ENCODE data around the gene NUDT8. TPM values are rescaled to one million over a fixed set of nuclear protein-coding genes. Genes with fewer than 3 reads are reported as not detected.

NUDT8 gene
- total RNA-seq, 1 donor from 2014 or later = 3.0 TPM

- FAIRE-seq (no peak), DNase-seq (ENCODE audit: low read depth) (no peak)
- Histone ChIP-seq H3K4me2 (ENCODE audit: low read length) (no peak overlapping the region), H3K27ac (ENCODE audit: low read depth, low read length) (no peak overlapping the region), H3K4me1 (ENCODE audit: insufficient read depth, low read length) (peaks cover 8% of the 10 kb centered on the region), H3K27me3 (ENCODE audit: insufficient read depth, low read length) (no peaks in the 10 kb centered on the region), H3K9ac (ENCODE audit: low read length) (no peak overlapping the region), H2AFZ (ENCODE audit: low read depth, low read length) (no peak overlapping the region), H3K4me3 (ENCODE audit: insufficient read depth, low read depth, low read length) (no peak overlapping the region), H3K9me3 (ENCODE audit: insufficient read depth, low read depth, low read length) (no peaks in the 10 kb centered on the region), H3K36me3 (ENCODE audit: insufficient read depth, low read length) (no peaks in the 10 kb centered on the region), H4K20me1 (ENCODE audit: insufficient read depth, low read length) (no peaks in the 10 kb centered on the region), H3K79me2 (ENCODE audit: insufficient read depth, low read length) (no peaks in the 10 kb centered on the region)
- no peak overlapping the region for H3K27ac Mint-ChIP-seq (ENCODE audit: unreplicated experiment)
- no peaks in the 10 kb centered on the region for H3K4me1 Mint-ChIP-seq (ENCODE audit: low read depth, unreplicated experiment)
- TF ChIP-seq EZH2 (IDR thresholded peaks at IDR 0.05; ENCODE audit: insufficient read depth, low read length) = no peak
- TF ChIP-seq, protein P1, sequence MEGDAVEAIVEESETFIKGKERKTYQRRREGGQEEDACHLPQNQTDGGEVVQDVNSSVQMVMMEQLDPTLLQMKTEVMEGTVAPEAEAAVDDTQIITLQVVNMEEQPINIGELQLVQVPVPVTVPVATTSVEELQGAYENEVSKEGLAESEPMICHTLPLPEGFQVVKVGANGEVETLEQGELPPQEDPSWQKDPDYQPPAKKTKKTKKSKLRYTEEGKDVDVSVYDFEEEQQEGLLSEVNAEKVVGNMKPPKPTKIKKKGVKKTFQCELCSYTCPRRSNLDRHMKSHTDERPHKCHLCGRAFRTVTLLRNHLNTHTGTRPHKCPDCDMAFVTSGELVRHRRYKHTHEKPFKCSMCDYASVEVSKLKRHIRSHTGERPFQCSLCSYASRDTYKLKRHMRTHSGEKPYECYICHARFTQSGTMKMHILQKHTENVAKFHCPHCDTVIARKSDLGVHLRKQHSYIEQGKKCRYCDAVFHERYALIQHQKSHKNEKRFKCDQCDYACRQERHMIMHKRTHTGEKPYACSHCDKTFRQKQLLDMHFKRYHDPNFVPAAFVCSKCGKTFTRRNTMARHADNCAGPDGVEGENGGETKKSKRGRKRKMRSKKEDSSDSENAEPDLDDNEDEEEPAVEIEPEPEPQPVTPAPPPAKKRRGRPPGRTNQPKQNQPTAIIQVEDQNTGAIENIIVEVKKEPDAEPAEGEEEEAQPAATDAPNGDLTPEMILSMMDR (IDR thresholded peaks at IDR 0.05; ENCODE audit: insufficient read depth, low read depth, low read length) = no peak
- H3K9me3 Mint-ChIP-seq (ENCODE audit: unreplicated experiment) = no peaks in the 10 kb centered on the region
- H3K4me3 Mint-ChIP-seq (ENCODE audit: unreplicated experiment) = peak overlapping the region; percentile 75
- peaks cover 8% of the 10 kb centered on the region for H3K27me3 Mint-ChIP-seq (ENCODE audit: low read depth, unreplicated experiment)
- H3K36me3 Mint-ChIP-seq (ENCODE audit: low read depth, unreplicated experiment) = peaks cover under 1% of the 10 kb centered on the region
Measured at GRCh38 chr11:67631853-67632174, 2.1 kb upstream of the NUDT8 start.

DNA sequence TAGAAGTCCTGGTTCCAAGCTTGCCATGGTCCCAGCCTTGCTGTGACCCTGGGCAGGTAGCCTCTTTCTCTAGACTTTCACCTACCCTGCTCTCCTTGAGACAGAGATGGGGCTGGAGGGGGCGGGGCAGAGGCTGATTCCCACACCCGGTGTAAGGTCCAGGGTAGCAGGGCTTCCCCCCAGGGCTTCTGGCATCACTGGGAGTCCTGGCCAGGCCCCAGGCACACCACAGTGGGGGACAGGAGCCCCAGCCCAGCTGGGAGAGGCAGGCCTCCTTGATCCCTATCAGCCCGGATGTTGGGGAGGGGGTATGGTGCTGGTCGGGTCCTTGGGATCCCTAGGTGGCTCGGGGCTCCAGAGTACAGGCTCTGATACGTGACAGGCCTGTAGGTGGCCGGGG, 1.7 kb upstream of the NUDT8 start:
- Histone ChIP-seq H3K27ac (ENCODE audit: low read depth, low read length) (no peak overlapping the region), H4K20me1 (ENCODE audit: insufficient read depth, low read length) (no peaks in the 10 kb centered on the region), H3K9me3 (ENCODE audit: insufficient read depth, low read depth, low read length) (no peaks in the 10 kb centered on the region), H3K4me3 (ENCODE audit: insufficient read depth, low read depth, low read length) (no peak overlapping the region), H3K4me2 (ENCODE audit: low read length) (no peak overlapping the region), H3K79me2 (ENCODE audit: insufficient read depth, low read length) (no peaks in the 10 kb centered on the region), H2AFZ (ENCODE audit: low read depth, low read length) (no peak overlapping the region), H3K27me3 (ENCODE audit: insufficient read depth, low read length) (no peaks in the 10 kb centered on the region), H3K4me1 (ENCODE audit: insufficient read depth, low read length) (peaks cover 8% of the 10 kb centered on the region), H3K9ac (ENCODE audit: low read length) (no peak overlapping the region), H3K36me3 (ENCODE audit: insufficient read depth, low read length) (no peaks in the 10 kb centered on the region)
- no peak overlapping the region for H3K4me3 Mint-ChIP-seq (ENCODE audit: unreplicated experiment)
- H3K27ac Mint-ChIP-seq (ENCODE audit: unreplicated experiment) = no peak overlapping the region
- DNase-seq (ENCODE audit: low read depth) (no peak), FAIRE-seq (no peak)
- peaks cover 3% of the 10 kb centered on the region for H3K36me3 Mint-ChIP-seq (ENCODE audit: low read depth, unreplicated experiment)
- no peaks in the 10 kb centered on the region for H3K9me3 Mint-ChIP-seq (ENCODE audit: unreplicated experiment)
- H3K27me3 Mint-ChIP-seq (ENCODE audit: low read depth, unreplicated experiment) = peaks cover 8% of the 10 kb centered on the region
- no peaks in the 10 kb centered on the region for H3K4me1 Mint-ChIP-seq (ENCODE audit: low read depth, unreplicated experiment)
- TF ChIP-seq EZH2 (IDR thresholded peaks at IDR 0.05; ENCODE audit: insufficient read depth, low read length) = no peak
- TF ChIP-seq, protein P1 (IDR thresholded peaks at IDR 0.05; ENCODE audit: insufficient read depth, low read depth, low read length) = no peak

DNA sequence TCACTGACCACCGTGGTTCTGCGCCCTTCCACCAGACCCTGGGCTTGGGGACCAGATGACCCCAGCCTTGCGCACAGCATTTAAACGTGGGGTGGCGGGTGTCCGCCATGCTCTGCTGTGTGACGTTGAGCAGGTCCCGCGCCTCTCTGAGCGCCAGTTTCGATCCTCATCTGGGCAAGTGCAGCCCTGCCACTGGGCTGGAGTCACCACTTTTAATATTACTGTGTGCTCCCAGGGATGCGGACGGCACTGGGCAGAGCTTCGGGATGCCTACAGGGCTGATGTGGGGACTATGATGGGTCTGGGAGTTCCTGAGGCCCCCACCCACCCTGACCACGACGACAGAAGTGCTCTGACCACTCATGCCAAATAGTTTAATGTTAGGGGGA, 1.2 kb upstream of the NUDT8 start:
- H3K9ac ChIP-seq (ENCODE audit: low read length) = peak overlapping the region; percentile 71
- H3K4me3 ChIP-seq (ENCODE audit: insufficient read depth, low read depth, low read length) = peak overlapping the region; percentile 71
- H3K36me3 Mint-ChIP-seq (ENCODE audit: low read depth, unreplicated experiment) = peaks cover 3% of the 10 kb centered on the region
- H3K9me3 Mint-ChIP-seq (ENCODE audit: unreplicated experiment) = no peaks in the 10 kb centered on the region
- no peaks in the 10 kb centered on the region for H3K27me3 ChIP-seq (ENCODE audit: insufficient read depth, low read length)
- H3K4me3 Mint-ChIP-seq (ENCODE audit: unreplicated experiment) = peak overlapping the region; percentile 88
- no peaks in the 10 kb centered on the region for H3K9me3 ChIP-seq (ENCODE audit: insufficient read depth, low read depth, low read length)
- peak overlapping the region; percentile 96 for H3K4me2 ChIP-seq (ENCODE audit: low read length)
- H3K27me3 Mint-ChIP-seq (ENCODE audit: low read depth, unreplicated experiment) = peaks cover 8% of the 10 kb centered on the region
- no peaks in the 10 kb centered on the region for H4K20me1 ChIP-seq (ENCODE audit: insufficient read depth, low read length)
- DNase-seq (ENCODE audit: low read depth) (no peak), FAIRE-seq (no peak)
- H3K27ac Mint-ChIP-seq (ENCODE audit: unreplicated experiment) = peak overlapping the region; percentile 89
- TF ChIP-seq EZH2 (IDR thresholded peaks at IDR 0.05; ENCODE audit: insufficient read depth, low read length) = no peak
- TF ChIP-seq, protein P1 (IDR thresholded peaks at IDR 0.05; ENCODE audit: insufficient read depth, low read depth, low read length) = no peak
- peaks cover 8% of the 10 kb centered on the region for H3K4me1 ChIP-seq (ENCODE audit: insufficient read depth, low read length)
- H2AFZ ChIP-seq (ENCODE audit: low read depth, low read length) = peak overlapping the region; percentile 98
- no peaks in the 10 kb centered on the region for H3K36me3 ChIP-seq (ENCODE audit: insufficient read depth, low read length)
- no peaks in the 10 kb centered on the region for H3K4me1 Mint-ChIP-seq (ENCODE audit: low read depth, unreplicated experiment)
- H3K27ac ChIP-seq (ENCODE audit: low read depth, low read length) = no peak overlapping the region
- H3K79me2 ChIP-seq (ENCODE audit: insufficient read depth, low read length) = no peaks in the 10 kb centered on the region

All from astrocyte (in vitro differentiated cells and primary cell).